GM18517 (cell line): ENCODE data around the gene DLGAP1.

Experiments used
- ATAC-seq: cut with Tn5 transposase; IDR thresholded peaks from one replicate; pipeline ENCODE4 v1.9.1; 2021; ENCODE audit warnings: mild to moderate bottlenecking, moderate library complexity; ENCODE audit not compliant: unreplicated experiment

Gene DLGAP1

GRCh38 chr18:3874125-3874524 lies 581.0 kb downstream of the DLGAP1 start:
- no peak for ATAC-seq

GRCh38 chr18:3873698-3874097 lies 581.4 kb downstream of the DLGAP1 start:
- no peak for ATAC-seq

- no peak for ATAC-seq
Observed at GRCh38 chr18:3873211-3873610, 581.9 kb downstream of the DLGAP1 start.

DNA sequence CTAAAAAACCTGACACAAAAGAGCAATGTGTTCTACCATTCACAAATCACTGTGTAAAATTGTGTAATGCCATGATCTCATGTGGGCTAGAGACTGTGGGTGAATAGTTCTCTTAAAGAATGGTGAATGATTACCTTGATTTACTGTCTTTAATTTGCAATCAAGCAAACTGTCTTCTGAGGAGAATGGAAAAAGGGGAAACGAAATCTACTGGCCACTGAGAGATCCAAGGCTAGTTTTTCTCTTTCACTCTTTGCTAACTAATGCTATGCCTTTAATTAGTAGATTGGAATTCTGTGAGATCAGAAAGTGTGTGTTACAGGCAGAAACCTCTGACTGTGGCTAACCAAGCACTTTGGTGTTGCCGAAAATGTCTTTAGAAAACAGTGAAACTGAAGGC lies 582.5 kb downstream of the DLGAP1 start:
- no peak for ATAC-seq

- no peak for ATAC-seq
Observed at GRCh38 chr18:3871687-3872086, 583.4 kb downstream of the DLGAP1 start.

GRCh38 chr18:3870914-3871313 lies 584.2 kb downstream of the DLGAP1 start:
- no peak for ATAC-seq

DNA sequence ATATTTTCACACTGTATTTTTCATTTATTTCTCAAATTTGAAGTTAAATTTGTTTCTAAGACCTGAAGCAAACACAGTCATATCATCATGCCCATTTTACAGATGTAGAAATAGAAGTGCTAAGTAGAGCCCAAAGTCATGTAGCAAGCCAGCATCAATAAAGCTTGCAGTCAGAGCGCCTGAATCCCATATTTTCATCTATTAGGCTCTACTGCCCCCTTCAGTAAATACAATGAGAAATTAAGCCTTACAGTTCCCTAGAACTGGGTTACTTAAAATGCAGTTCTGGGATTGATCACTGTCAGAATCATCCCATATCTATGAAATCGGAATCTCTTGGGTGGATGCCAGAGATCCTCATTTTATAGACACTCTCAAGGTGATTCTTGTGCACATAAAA lies 585.3 kb downstream of the DLGAP1 start:
- no peak for ATAC-seq

DNA sequence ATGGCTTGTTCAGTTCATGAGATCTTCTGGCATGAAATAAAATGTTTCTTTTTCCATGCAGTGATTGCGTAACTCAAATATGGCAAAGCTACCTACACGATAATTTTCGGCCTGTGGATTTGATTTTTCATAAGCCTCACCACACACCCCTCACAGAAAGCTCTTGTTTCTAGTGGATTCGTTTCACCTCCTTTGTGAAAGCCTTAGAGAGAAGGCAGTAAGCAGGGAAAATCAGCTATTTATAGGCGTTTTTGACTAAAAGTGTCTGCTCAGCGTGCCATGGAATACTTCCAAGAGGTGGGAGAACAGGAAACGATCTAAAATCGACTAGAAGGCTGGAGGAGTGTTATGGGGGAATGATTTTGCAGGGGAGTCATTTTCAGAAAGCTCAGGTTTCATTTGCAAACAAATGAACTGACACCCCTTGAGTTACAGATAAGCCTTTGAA lies 587.2 kb downstream of the DLGAP1 start:
- ATAC-seq: no peak

DNA sequence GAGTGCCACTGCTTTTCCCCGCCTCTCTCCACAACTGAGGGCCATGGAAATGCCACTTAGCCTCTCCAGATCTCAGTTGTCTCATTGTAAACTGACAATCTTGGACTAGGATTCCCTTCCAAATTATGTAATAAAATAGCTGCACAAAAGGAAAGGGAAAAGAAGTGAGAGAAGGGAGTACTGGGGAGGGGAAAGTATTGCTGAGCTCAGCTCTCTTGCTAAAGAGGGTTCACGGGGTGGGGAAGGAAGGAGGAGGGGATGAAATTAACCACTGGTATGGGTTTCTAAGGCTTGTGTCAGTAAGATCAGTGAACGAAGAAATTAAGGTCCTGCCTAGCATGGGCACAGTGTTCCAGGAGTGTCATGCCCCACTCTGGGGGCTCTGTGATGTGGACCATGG lies 587.9 kb downstream of the DLGAP1 start:
- ATAC-seq: no peak

DNA sequence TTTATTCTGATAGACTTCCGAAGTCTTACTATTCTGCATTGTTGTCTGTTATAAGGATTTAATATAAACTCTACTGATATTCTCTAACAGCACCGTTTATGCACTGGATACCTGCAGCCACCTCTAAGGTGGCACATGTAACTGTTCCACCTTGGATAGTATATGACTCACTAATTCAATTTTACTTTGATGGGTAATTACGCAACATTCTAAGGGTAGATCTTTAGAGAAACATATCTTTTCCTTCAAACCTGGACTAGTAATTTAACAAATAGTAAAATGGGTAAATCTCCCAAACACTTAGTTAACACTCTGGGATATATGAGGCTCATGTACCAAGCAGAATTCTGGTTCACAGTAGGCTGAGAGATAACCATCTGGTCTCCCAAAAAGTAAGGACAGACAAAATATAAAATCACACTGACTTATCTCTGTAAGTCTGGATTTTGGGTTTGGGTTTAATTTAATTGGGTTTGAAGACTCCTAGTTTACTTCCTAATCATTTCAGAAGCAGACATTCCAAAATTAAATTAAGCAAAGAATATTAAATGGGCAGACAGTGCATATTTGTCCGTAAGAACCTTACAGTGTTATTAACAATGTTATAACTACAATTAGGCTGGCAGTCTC lies 590.3 kb downstream of the DLGAP1 start:
- ATAC-seq: no peak

- no peak for ATAC-seq
Observed at GRCh38 chr18:3863593-3863992, 591.5 kb downstream of the DLGAP1 start.

DNA sequence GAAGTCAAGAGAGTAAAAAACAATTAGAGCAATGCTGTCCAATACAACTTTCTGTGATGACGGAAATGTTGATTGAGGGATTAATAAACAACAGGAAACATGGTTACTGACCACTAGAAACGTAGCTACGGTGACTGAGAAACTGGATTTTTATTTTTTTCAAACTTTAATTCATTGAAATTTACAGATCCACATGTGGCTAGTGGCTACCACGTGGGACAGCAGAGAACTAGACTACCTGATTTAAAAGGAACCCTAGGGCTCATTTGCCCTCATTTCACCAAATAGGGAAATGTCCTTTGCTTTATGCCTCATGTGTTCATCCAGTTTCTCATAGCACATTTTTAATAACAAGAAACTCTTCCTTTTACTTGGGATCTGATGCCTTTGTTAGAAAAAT lies 592.1 kb downstream of the DLGAP1 start:
- no peak for ATAC-seq

DNA sequence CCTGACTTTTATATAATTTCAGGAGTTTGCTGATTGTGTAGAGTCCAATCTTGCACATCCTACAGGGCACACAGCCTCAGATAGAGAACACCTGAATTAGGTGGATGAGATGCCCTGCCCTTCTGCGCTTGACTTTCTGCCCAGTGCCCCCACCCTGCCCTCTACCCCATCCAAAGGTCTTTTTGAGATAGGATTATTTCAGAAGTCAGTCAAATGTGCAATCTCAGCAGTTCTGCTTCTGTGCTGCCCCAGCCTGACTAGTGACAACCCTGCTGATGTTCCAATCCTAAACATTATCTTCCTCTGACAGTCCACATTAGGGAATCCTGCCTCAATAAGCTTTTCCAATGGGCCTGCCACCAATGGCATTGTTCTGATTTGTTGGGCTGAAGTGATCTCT lies 593.6 kb downstream of the DLGAP1 start:
- ATAC-seq: no peak

DNA sequence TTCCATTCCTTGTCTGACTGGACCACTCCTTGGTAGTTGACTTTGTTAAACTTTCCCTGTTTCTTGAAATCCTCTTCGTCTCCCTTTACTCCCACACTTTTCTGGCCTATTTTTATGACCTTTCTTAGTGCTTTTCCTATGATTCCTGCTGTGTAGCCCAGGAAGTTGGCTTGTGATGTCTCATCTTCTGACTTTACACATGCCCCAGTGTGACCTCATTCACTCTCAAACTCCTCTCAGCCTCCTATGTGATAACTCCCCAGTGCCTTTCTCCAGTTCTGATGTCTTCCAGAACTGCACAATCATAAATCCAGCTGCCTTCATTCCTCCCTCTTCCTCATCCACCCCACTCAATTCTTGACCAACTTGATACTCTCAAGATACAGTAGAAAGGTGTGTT lies 597.6 kb downstream of the DLGAP1 start:
- no peak for ATAC-seq

DNA sequence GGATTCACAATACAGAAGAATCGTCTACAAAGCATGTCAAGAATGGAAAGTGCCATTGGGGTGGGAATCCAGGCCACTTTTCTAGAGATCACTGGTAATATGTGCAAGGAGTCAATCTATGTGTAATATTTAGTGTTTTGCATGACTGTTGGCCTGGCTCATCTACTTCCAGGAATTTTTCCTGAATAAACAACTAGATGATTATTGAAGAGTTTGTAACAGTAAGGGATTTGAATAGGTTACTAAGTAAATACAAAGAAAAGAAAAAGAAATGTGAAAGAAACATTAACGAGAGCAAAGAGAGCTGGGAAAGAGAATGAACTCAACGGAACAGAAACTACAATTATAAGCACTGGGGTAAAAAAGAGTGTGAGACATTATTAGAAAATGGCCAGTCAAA lies 599.1 kb downstream of the DLGAP1 start:
- no peak for ATAC-seq

DNA sequence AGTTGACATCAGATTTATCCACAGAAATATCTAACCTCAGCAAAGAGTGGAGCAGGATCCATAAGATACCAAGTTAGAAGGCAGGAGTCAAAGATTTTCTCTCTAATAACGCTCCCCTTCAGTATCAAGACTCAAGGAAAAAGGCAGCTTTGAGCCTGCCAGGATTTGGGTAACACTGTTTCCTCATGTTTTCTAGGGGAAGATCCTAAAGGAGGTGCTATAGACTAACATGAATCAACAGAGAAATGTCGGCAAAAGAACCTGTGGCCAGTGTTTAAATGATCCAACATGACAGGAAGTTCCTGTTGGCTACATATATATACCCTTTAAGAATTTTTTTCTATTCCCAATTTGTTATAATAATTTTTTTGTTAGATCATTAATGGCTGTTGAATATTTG lies 602.8 kb downstream of the DLGAP1 start:
- ATAC-seq: no peak

- ATAC-seq: no peak
Observed at GRCh38 chr18:3851159-3851558, 603.9 kb downstream of the DLGAP1 start.

DNA sequence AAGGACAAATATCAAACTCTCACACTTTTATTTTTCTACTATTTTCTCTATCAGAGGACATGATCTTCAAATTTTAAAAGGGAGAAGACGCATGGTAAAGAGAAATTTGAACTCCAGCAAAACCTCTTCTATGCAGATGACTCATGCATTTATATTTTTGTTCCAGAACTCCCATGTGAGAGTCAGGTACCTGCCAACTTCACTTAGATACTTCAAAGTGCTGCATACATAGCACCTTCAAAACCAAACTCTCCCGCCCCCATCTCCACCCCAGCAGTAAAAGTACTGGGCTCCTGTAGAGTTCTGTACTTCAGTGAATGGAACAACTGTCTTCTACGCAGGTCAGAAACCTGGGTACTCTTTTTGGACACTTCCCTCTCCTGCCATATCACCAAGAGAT lies 606.8 kb downstream of the DLGAP1 start:
- ATAC-seq: no peak

DNA sequence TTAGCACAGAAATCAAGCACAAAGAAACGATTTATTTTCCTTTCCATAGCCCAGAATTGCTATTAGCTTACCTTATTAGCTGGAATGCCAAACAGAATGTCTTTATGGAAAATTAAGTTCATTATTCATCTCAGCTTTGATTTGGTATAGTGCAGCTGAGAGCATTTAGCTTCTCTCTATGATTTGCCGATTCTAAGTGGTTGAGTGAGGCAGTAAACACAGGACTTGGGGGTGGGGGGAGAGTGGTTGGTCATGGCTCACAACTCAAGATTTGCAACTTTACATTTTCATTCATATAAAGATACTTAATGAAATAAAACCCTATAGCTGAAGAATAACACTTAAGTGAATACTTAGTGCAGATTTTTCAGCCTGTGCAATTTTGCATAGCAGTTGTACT lies 609.9 kb downstream of the DLGAP1 start:
- ATAC-seq: no peak

- ATAC-seq: no peak
Observed at GRCh38 chr18:3842844-3843243, 612.3 kb downstream of the DLGAP1 start.

- no peak for ATAC-seq
Observed at GRCh38 chr18:3840766-3841165, 614.3 kb downstream of the DLGAP1 start.

DNA sequence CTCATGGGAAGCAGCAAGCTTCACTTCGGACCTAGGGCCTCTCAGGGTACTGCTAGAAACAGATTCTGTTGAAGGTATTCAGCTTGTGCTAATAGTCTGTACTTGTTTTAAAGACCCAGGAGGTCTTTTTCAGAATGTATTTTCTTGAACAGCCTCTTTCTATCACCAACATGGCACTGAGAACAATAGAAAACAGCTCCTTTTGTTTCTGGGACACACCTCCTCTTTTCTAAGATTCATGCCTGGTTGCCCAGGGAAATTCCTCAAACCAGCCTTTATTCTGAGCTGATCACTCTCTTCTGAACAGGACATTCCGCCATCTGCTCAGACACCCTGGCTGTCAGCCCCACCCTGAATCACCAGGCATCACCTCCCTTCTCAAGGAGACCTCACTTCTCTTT lies 615.5 kb downstream of the DLGAP1 start:
- ATAC-seq: no peak
